Calu3 (cell line): ENCODE measurements around the gene RAB5IF. TPM values are rescaled to one million over a fixed set of nuclear protein-coding genes. Genes with fewer than 3 reads are reported as not detected.

Source experiments
- BruUV-seq: library from RNA; stranded (reverse); fragments of 400-500 nt; replicated peaks from 2 replicates; lab custom pipeline; 2021; lab: Mats Ljungman, UMichigan
- CTCF ChIA-PET: fragments of 300-600 bp; sonication (Branson Sonifier 250); formaldehyde crosslinking; loops from one replicate; lab custom pipeline; 2022; ENCODE audit warnings: antibody characterized with exemption; lab: Charles Lee
- DNase-seq: peaks from one replicate; pipeline ENCODE4 v3.0.0; 2022
- H3K27ac Mint-ChIP-seq: one replicate; pipeline ENCODE4 v1.8.0; 2022; ENCODE audit warnings: mixed read lengths; ENCODE audit not compliant: unreplicated experiment
- H3K27me3 Mint-ChIP-seq: one replicate; pipeline ENCODE4 v1.8.0; 2022; ENCODE audit warnings: mixed read lengths; ENCODE audit not compliant: unreplicated experiment
- H3K36me3 Mint-ChIP-seq: one replicate; pipeline ENCODE4 v1.8.0; 2022; ENCODE audit warnings: mild to moderate bottlenecking, moderate library complexity, mixed read lengths; ENCODE audit not compliant: insufficient read depth, unreplicated experiment
- H3K4me1 Mint-ChIP-seq: one replicate; pipeline ENCODE4 v1.8.0; 2022; ENCODE audit warnings: mild to moderate bottlenecking, low read depth, mixed read lengths; ENCODE audit not compliant: unreplicated experiment
- H3K4me3 Mint-ChIP-seq: one replicate; pipeline ENCODE4 v1.8.0; 2022; ENCODE audit warnings: mild to moderate bottlenecking, low read depth, moderate library complexity, mixed read lengths; ENCODE audit not compliant: unreplicated experiment
- H3K9me3 Mint-ChIP-seq: one replicate; pipeline ENCODE4 v1.8.0; 2022; ENCODE audit warnings: low read depth, mixed read lengths; ENCODE audit not compliant: unreplicated experiment
- CTCF ChIP-seq: fragments of 200-600 bp; IDR thresholded peaks from one replicate; pipeline ENCODE4 v1.8.0; 2022; ENCODE audit warnings: antibody characterized with exemption; ENCODE audit not compliant: unreplicated experiment
- intact Hi-C: fragments of 100-400 bp; cut with micrococcal nuclease; formaldehyde crosslinking; loops from one replicate; pipeline ENCODE4 v1.10.0; 2022; ENCODE audit not compliant: unreplicated experiment
- total RNA-seq: library from RNA; stranded (reverse); gene quantifications from 2 replicates; pipeline ENCODE4 v1.2.3, GENCODE V29; 2022

Gene RAB5IF
- total RNA-seq, 1 experiment from 2014 or later = 235 TPM

GRCh38 chr20:36611625-36612024 is 6.0 kb downstream of the RAB5IF start:
- CTCF ChIA-PET = interaction anchor here (0.8 to 1.7 kb wide), 4 partner anchors 8 to 308 kb away, joined by 3 to 5 read pairs (median 4); no protein-coding TSS in a partner anchor
- no peaks in the 10 kb centered on the region for H3K27me3 Mint-ChIP-seq
- DNase-seq = no peak
- H3K4me3 Mint-ChIP-seq = no peak overlapping the region
- no TSS peak for BruUV-seq
- H3K4me1 Mint-ChIP-seq = peaks cover 45% of the 10 kb centered on the region
- H3K36me3 Mint-ChIP-seq = peaks cover 80% of the 10 kb centered on the region
- no peak overlapping the region for H3K27ac Mint-ChIP-seq
- TF ChIP-seq CTCF = no peak
- H3K9me3 Mint-ChIP-seq = no peaks in the 10 kb centered on the region
- intact Hi-C loops = loop anchor here (1.0 to 5.0 kb wide), 2 partner anchors 143 to 276 kb away; no protein-coding TSS in a partner anchor

- peaks cover 57% of the 10 kb centered on the region for H3K36me3 Mint-ChIP-seq
- no TSS peak for BruUV-seq
- no peaks in the 10 kb centered on the region for H3K9me3 Mint-ChIP-seq
- H3K4me3 Mint-ChIP-seq = no peak overlapping the region
- peaks cover 22% of the 10 kb centered on the region for H3K4me1 Mint-ChIP-seq
- intact Hi-C loops = loop anchor here (5.0 kb wide), 1 partner anchor 273 kb away; no protein-coding TSS in a partner anchor
- no peak for TF ChIP-seq CTCF
- no peak overlapping the region for H3K27ac Mint-ChIP-seq
- CTCF ChIA-PET = interaction anchor here (1.0 to 1.1 kb wide), 2 partner anchors 8 to 9 kb away, joined by 4 to 5 read pairs; partner anchors contain the start of gene RAB5IF
- peak; percentile 33 for DNase-seq
- no peaks in the 10 kb centered on the region for H3K27me3 Mint-ChIP-seq
Observed at GRCh38 chr20:36613974-36614373, 8.4 kb downstream of the RAB5IF start.

GRCh38 chr20:36614781-36615557 is 9.4 kb downstream of the RAB5IF start:
- no peak for TF ChIP-seq CTCF
- H3K9me3 Mint-ChIP-seq = no peaks in the 10 kb centered on the region
- peaks cover 47% of the 10 kb centered on the region for H3K36me3 Mint-ChIP-seq
- intact Hi-C loops = loop anchor here (5.0 kb wide), 1 partner anchor 272 kb away; no protein-coding TSS in a partner anchor
- CTCF ChIA-PET = interaction anchor here (1.0 kb wide), 1 partner anchor 8 kb away, joined by 5 read pairs; no protein-coding TSS in a partner anchor
- H3K4me3 Mint-ChIP-seq = no peak overlapping the region
- no peak for DNase-seq
- H3K4me1 Mint-ChIP-seq = peaks cover 22% of the 10 kb centered on the region
- H3K27ac Mint-ChIP-seq = peak overlapping the region; percentile 15
- H3K27me3 Mint-ChIP-seq = no peaks in the 10 kb centered on the region
- no TSS peak for BruUV-seq

- no peak overlapping the region for H3K27ac Mint-ChIP-seq
- no peaks in the 10 kb centered on the region for H3K36me3 Mint-ChIP-seq
- CTCF ChIA-PET = no interaction called here
- no peak for DNase-seq
- BruUV-seq = no TSS peak
- H3K4me1 Mint-ChIP-seq = peaks cover 18% of the 10 kb centered on the region
- H3K9me3 Mint-ChIP-seq = no peaks in the 10 kb centered on the region
- intact Hi-C loops = no loop called here
- TF ChIP-seq CTCF = no peak
- no peak overlapping the region for H3K4me3 Mint-ChIP-seq
- H3K27me3 Mint-ChIP-seq = no peaks in the 10 kb centered on the region
Observed at GRCh38 chr20:36620917-36621316, 15.3 kb downstream of the RAB5IF start.
